CD1c-positive myeloid dendritic cell (primary cell): Measurements from ENCODE around the gene MLLT1.
A peak's percentile ranks its signal among the peaks of the same experiment; 100 is the strongest.

Experiments
- DNase-seq: peaks from one replicate; pipeline ENCODE4 v3.0.0-alpha.2; 2016; ENCODE audit errors: extremely low spot score

The MLLT1 gene

GRCh38 chr19:6221878-6222746, 57.7 kb downstream of the MLLT1 start:
- DNase-seq = no peak

- no peak for DNase-seq
Observed at GRCh38 chr19:6221220-6221877, 58.4 kb downstream of the MLLT1 start.

- no peak for DNase-seq
Observed at GRCh38 chr19:6220385-6221191, 59.2 kb downstream of the MLLT1 start.

- no peak for DNase-seq
Observed at GRCh38 chr19:6219586-6220290, 60.0 kb downstream of the MLLT1 start.

- DNase-seq = no peak
Observed at GRCh38 chr19:6219147-6219525, 60.6 kb downstream of the MLLT1 start.

GRCh38 chr19:6218491-6219146, 61.2 kb downstream of the MLLT1 start:
- DNase-seq = peak; percentile 86

GRCh38 chr19:6217752-6218334, 61.9 kb downstream of the MLLT1 start:
- DNase-seq = no peak

- DNase-seq = no peak
Observed at GRCh38 chr19:6216996-6217751, 62.6 kb downstream of the MLLT1 start.

GRCh38 chr19:6216236-6216995, 63.4 kb downstream of the MLLT1 start:
- no peak for DNase-seq

GRCh38 chr19:6215701-6216235, 64.0 kb downstream of the MLLT1 start:
- no peak for DNase-seq

GRCh38 chr19:6214881-6215541, 64.8 kb downstream of the MLLT1 start:
- no peak for DNase-seq

GRCh38 chr19:6213696-6214641, 65.8 kb downstream of the MLLT1 start:
- DNase-seq = no peak

GRCh38 chr19:6213266-6213595, 66.5 kb downstream of the MLLT1 start:
- DNase-seq = no peak

GRCh38 chr19:6212403-6213265, 67.1 kb downstream of the MLLT1 start:
- DNase-seq = no peak

- DNase-seq = no peak
Observed at GRCh38 chr19:6211632-6212402, 68.0 kb downstream of the MLLT1 start.
